DMS 273 (cell line): Measurements from ENCODE around the gene WNT11.

Source experiments
- DNase-seq: peaks from one replicate; lab custom pipeline; 2025; ENCODE audit not compliant: unreplicated experiment; lab: John Stamatoyannopoulos, UW

WNT11 gene

DNA sequence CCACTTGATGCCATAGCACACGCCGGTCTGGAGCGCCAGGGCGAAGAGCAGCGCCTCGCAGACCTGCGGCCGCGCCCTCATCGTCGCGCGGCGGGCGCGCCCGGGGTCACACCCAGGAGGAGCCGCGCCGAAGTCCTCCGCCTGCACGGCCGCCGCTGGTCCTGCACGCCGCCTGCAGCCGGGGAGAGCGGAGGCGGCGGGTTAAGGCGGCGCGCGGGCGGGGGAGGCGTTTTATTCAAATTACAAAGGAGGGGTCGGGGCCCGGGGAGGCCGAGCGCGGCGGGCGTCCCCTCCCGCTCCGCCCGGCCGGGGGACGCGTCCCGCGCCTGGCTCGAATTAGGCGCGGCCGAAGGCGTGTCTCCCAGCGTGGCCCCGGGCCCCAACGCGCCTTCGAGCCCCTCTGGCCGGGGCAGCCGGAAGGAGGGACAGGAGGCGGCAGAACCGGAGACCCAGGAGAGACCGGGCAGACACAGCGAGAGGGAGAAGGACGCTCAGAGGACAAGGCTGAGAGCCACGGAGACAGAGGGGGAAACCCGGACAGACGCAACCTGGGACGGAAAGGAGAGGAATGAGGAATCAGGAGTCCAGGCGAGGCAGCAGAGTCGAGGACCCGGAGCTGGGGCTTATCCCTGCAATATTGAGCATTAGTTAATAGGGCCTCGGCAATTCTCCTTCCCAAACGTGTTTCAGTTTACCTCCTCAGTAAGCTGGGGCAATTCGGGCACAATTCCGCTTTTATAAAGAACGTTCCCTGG is at the start of gene WNT11:
Gene WNT11, minus strand, starts transcription at position 176 of the 755 bp plus-strand sequence. Its CDS starts 95 bp downstream, at position 81.
- DNase-seq: peak; percentile 83

DNA sequence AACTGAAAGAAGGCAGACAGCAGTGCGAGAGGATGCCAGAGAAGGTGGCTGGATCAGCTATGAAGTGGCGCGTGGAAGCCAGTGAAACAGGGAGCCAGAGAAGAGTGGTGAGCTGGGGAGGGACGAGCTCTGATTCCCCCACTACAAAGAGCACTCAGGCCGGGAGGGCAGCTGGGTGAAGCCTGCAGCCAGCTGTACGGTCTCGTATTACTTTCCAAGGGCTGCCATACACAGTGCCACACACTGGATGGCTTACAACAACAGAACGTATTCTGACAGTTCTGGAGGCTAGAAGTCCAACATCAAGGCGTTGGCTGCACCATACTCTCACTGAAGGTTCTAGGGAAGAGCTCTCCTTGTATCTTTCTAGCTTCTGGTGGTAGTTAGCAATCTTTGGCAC is 47.1 kb upstream of the WNT11 start:
- peak; percentile 83 for DNase-seq

DNA sequence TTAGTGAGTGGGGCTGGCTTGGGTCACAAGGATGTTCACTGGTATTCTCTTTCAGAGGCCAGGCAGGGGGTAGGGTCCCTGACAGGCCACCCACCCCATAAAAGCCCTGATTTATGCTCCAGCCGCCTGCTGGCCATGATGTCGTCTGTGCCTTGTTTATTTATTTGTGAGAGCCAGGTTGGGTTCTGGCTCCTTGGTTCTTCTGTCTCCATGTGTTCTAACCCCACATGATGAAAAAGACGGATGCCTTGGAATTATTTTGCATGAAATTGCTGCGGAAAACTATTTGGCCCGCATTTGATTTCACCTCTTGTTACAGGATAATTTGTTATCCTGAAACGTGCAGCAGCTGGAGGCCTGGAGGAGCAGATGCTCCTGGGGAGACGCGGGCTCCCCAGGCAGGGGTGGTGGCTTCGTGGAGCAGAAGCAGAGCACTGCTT is 46.3 kb upstream of the WNT11 start:
- DNase-seq: peak; percentile 89

DNA sequence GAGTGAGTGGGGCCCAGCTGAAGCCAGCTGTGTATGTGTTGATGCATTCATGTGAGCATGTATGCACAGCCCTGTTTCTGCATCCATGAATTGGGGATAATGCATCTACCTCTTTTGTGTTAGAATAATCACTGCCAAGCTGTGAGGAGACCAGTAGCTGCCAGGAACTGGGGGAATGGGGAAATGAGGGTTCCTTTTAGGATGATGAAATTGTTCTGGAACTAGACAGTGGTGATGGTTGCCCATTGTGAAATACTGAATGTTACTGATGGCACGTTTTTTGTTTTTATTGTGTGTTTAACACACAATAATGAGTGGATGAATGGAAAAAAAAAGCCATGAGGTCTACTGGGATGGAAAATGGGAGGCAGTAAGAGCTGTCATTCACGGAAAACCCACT is 45.3 kb upstream of the WNT11 start:
- no peak for DNase-seq

DNA sequence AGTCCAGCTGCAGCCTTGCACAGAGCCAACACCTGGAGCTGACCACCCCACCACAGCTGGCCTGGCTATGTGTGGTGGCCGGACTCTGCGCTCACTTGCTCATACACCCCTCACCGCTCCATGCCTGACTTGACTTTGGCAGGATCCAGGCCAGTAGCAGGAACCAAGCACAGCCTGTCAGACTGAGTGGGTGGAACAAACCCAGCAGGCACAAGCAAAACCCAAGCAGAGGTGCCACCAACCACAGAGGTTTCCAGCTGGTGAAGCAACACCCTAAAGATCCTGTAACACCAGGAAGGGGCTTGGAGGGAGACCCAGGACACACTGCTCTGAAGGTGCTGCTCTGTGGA is 44.9 kb upstream of the WNT11 start:
- DNase-seq: no peak

DNA sequence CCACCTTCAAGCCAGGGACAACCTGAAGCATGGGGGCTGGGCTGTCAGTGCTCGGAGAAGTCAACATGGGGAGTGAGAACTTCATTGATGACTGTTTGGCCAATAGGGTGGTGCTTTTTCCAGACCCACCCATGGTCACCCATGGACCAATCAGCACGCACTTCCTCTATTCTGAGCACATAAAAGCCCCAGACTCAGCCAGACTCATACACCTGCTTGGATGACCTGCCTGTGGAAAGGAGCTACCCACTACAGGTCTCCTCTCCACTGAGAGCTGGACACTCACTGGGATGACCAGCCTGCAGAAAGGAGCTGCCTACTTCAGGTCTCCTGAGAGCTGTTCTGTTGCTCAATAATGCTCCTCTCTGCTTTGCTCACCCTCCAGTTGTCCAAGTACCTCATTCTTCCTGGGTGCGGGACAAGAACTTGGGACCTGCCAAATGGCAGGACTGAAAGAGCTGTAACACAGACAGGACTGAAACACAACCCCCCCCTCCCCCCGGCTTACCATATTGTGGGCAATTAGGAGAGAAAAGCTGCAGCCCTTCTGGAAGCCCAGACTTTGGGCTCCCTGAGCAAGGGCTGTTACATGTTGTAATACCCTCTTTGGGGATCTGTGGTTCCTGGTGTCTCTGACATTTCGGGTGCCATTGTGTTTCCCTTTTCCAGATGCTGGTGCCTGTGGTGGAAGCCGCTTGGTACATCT is 44.4 kb upstream of the WNT11 start:
- DNase-seq: no peak

DNA sequence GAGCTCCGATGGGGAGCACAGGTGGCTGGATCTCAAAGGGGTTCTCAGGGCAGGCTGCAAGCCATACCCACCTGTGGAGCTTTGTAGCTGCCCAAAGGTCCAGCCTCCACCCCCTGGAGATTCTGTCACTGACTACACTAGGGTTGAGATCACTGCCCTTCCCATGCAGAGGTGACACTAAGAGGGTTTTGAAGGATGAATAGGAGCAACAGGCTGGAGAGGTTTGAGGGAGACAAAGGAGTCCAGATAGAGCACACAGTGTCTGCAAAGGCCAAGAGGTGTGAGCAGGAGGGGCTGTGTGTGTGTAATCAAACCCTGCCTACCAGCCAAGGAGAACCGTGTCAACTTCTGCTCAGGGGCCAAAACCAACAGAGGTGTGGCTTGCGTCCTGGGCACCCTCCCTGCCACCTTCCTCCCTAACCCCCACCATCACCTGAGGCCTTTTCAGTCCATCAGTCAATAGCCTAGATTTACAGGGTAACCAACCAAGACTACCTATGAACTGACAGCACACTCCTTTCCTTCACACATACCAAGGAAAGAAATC is 43.0 kb upstream of the WNT11 start:
- no peak for DNase-seq

DNA sequence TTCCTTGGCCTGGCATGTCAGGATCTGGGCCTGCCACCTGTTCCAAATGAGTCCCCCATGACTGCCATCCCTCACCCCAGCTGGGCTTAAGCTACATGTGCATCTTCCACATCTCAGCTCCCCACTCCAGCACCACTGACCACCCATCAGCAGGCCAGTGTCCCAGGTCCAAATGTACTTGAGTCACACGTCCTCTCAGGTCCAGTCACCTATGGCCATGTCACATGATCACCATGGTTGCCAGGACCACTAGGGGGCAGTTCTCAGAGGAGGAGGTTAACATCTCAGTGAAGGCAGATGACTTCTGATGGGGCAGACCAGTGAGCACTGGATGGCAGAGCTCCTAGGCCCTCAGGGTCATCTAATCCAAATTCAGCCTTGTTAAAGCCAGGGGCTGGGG is 41.9 kb upstream of the WNT11 start:
- DNase-seq: peak; percentile 24

DNA sequence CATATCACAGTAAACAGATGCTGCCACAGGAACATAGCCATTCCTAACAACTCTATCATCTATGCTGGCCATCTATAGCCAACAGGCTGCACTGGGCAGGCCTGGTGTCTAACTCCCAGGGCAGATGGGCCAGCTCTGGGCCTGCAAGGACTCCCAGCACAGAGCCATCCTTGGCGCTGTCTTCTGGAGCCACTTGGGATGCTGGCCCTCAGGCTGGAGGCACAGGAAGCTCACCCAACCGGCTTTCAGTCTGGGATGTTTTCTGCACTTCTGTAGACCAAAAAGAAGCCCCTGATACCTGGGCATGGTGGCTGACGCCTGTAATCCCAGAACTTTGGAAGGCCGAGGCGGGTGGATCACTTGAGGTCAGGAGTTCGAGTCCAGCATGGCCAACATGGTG is 40.8 kb upstream of the WNT11 start:
- no peak for DNase-seq

DNA sequence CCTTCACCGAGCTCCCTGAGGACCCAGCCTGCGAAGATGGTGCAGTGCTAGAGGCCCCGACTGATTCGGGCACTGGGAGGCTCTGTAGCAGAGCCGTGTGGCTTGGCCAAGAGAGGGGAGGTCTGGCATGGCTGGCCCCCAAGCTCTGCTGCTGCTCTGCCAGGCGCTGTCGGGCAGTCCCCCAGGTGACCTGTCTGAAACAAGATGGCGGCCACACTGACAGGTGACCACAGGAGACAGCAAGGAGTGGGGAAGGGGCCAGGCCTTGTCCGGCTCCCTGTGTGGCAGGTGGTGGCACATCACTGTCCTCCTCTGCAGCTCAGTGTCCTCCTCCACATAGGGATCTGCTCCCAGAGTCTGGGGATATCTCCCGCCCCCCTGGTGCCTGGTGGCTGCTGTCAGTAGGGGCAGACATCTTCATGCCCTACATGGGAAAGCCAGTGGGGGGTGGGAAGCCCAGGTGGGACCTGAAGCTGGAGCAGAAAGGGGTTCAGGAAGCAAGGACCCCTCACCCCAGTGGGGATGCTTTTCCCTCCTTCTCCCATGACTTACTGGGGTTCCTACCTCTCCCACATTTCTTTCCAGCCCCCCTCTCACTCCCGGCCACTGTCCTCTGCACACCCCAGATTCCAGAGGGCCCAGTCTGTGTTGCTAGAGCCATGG is 40.1 kb upstream of the WNT11 start:
- no peak for DNase-seq

DNA sequence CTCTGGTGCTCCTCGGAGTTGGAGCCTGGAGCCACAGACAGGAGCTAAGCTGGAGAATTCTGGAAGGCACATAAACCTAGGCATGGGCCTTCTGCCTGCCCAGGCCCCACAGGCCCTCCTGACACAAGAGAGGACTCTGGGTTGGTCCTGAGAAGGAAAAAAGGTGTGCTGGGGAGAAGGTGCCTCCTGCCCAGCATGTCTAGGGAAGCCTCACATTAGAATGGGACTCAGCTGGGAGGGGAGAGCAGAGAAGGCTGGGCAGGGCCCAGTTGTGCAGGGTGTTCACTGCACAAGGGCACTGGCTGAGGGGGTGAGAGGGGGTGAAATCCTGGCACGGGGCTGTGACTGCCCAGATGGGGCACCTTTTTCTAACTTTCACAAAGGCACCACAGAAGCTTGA is 39.4 kb upstream of the WNT11 start:
- no peak for DNase-seq

DNA sequence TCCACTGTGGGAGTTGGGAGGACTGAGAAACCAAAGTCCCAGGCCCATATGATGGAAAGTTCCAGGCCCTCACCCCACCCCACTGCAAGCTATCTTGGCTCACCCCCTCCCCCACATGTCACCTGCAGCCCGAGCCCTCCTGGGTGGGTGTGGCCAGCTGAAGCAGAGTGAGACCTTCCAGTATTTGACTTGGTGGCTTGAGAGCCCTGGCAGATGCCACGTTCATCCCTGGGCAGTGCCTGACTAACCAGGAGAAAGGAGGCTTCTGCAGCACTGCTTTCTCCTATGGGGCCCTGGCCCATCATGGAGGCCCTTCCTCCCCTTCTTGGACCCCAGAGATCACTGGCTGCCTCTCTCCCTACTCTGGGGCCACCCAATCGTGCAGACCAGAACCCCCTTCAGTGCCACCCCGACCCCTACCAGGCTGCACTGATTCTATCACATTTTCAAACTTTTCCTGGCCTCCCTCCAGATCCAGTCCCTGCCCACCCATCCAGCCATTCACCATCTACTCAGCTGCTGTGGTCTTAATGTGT is 38.1 kb upstream of the WNT11 start:
- no peak for DNase-seq

DNA sequence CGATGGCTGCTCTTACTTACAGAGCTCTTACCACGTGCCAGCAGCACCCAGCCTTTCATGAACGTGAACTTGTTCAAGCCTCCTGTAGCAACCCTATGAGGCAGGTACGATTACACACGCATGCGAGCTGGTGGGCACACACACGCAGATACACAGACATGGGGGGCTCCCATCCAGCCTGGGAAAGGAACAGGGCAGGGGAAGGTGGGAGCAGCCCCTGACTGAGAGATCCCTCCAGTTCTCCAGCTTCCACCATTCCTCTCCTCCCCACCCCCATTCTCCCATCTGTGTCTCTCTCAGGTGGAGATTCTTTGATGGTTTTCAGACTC is 37.6 kb upstream of the WNT11 start:
- DNase-seq: no peak

DNA sequence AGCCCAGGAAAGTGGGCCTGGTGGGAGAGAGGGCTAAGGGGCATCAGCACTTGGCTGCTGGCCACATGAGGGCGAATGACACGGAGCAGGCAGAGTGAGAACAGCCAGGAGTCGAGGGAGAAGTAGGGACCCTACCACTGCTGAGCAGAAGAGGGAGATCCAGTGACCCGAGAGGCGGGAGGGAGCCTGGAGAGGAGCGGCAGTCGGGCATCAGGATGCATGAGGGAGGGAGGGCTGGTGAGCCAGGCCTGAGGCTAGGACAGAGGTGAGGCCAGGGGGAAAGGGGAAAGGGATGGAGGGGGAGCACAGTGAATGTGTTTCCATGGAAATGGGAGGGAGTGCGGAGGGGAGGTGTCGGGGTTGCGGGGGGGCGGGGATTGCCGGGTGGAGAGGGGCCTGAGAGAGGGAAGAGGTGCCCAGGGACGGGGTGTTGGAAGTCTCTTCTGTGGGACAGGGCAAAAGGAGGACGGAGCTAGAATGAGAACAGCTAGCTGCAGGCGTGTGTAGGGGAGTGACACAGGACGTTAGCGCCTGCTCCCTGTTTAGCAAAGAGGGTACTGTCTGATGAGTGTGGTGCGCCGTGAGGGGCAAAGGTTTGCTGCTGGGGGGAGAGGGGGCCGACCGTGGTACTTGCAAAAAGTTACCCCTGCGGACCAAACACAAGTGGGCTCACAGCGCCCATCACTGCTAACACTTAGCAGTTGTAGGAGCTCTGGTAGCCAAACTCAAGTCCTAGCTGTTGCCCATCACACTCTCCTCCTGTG is 37.1 kb upstream of the WNT11 start:
- DNase-seq: no peak

DNA sequence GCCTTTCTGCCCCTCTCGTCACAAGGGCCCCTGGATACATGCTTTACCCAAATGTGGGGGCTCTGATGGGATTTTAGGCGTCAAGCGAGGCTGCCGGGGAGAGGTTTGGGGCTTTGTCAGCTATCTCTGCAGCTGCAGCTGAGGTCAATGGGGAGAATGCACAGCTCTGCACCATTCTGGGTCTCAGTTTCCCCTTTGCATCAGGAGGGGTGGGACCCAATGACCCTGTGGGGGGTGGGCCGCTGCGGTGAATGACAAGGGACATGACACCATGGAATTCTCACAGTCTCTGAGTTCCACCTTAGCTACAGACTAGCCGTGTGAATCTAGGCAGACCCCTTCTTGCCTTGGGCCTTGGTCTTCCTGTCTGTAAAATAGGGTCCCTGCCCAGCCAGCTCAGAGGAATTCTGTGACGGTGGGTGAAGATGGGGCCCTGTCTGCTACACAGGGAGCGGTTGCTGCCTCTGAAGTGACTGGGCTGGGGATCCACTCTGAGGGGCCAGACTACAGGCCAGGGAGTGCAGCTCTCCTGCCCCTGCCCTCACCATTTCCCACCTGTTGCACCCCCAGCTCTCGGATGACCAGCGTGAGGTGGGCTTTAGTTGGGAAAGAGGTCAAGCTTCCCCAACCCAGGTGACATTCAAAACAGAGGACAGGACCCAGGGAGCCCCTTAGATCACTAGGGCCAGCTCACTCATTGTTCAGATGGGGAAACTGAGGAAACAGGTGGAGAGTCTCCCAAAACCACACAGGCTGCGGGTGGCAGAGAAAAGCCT is 35.9 kb upstream of the WNT11 start:
- DNase-seq: no peak

DNA sequence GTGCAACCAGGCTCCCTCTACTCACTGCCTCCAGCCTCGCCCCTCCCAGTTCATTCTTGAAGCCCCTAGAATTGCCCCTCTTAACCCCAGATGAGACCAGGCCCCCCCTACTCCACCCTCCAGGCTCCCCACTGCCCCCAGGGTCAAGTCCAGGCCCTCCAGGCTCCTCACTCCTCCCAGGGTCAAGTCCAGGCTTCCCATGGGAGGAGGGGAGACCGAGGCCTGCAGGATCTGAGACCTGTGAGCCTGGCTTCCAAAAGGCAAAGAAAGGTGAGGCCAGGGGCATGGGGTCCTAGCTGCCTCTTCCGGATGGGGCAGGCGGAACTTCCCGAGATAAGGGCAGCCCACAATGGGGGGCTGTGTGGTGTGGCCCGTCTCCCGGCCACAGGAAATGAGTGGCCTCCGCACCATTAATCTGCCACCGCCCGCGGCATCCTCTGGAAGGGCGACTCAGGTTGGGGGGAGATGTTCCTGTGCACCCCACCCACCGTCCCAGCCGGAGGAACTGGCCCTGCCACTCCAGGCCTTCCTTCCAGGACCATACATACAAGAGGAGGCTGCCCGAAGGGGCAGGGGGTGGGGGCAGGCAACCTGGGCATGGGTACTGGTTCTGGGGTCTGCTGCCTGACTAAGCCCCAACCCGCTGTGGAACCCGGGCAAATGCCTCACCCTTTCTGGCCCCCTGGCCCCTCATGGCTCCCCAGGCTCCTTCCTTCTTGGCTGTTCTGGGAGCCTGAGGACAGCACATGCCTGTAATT is 35.1 kb upstream of the WNT11 start:
- no peak for DNase-seq

DNA sequence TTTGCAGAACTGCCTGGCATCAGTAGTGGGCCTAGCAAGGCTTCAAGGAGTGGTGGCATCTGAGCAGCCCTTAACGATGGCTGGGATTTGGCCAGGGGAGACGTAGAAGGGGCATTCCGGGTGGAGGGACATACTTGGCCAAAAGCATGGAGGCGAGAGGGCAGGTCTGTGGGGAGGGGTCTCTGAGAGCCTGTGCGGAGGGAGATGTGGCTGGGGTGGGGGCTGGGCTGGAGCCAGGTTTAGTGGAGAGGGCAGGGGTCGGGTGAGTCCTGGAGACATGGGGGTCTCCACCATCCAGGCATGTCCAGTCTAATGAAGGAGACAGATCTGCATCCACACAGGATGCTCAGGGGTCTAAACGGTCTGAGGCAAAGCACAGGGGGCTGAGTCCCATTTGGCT is 34.4 kb upstream of the WNT11 start:
- DNase-seq: no peak

DNA sequence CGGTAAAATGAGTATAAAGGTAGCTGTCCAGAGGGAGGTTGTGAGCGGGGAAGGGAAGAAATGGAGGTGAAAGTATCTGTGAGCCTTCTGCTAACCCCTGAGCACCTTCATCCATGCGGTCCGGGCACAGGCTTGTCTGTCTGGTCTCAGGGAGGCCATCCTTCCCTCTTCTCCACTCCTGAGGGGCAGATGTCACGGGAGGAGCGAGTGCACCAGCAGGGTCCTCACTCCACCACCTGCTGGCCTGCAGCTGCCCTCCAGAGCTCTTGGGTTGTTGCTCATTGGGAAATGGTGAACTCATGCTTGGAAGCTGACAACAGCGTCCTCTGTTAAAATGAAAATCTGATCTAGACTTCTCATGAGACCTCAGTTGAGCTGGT is 33.8 kb upstream of the WNT11 start:
- DNase-seq: peak; percentile 37

DNA sequence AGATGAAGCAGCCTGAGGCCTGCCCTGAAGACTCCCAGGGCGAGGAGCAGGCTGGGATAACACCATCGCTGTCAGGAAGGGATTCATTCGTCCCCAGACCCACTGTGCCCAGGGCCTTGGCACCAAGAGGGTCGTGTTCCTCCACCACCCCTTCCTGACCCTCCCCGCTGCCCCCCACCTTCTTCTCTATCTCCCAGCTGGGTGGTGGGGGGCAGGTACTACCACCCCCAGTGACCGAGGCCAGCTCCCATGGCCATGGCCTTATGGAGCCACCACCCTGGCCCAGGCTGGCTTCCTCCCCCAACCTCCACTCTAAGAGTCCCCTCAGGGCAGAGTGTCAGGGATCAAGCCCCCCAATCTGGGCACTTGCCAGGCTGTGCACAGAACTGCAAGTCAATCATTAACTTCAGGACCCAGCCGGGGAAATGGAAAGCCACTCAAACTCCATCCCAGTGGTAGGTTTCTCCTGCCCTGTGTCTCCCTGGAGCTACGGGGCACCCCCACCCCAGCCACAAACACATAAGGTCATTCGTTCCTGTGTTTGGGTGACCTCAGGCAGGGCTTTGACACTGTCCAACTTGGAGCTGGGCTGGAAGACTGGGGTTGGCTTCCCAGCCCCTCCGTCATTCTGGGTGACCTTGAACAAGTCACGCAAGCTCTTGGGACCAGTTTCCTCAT is 33.3 kb upstream of the WNT11 start:
- DNase-seq: no peak
